ENCODE measurements around the gene TMTC2. TPM values are rescaled to one million over a fixed set of nuclear protein-coding genes. Genes with fewer than 3 reads are reported as not detected.

Gene TMTC2
- total RNA-seq, 2 donors from 2014 or later, result 2.9 to 3.2 TPM

- H3K36me3 ChIP-seq, result no peaks in the 10 kb centered on the region
- DNase-seq (ENCODE audit: low spot score), result no peak
- TF ChIP-seq, protein P1, sequence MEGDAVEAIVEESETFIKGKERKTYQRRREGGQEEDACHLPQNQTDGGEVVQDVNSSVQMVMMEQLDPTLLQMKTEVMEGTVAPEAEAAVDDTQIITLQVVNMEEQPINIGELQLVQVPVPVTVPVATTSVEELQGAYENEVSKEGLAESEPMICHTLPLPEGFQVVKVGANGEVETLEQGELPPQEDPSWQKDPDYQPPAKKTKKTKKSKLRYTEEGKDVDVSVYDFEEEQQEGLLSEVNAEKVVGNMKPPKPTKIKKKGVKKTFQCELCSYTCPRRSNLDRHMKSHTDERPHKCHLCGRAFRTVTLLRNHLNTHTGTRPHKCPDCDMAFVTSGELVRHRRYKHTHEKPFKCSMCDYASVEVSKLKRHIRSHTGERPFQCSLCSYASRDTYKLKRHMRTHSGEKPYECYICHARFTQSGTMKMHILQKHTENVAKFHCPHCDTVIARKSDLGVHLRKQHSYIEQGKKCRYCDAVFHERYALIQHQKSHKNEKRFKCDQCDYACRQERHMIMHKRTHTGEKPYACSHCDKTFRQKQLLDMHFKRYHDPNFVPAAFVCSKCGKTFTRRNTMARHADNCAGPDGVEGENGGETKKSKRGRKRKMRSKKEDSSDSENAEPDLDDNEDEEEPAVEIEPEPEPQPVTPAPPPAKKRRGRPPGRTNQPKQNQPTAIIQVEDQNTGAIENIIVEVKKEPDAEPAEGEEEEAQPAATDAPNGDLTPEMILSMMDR (IDR thresholded peaks at IDR 0.05), result no peak
- no peaks in the 10 kb centered on the region for H3K27me3 ChIP-seq
- H3K27ac ChIP-seq, result no peak overlapping the region
- peaks cover 0 to 18% of the 10 kb centered on the region in 2 donors for H3K9me3 ChIP-seq
- no peaks in the 10 kb centered on the region for H3K4me1 ChIP-seq
- no peak overlapping the region for H3K4me3 ChIP-seq
Measured at GRCh38 chr12:83010169-83010804, 323.6 kb downstream of the TMTC2 start.

GRCh38 chr12:83015390-83016217 lies 328.9 kb downstream of the TMTC2 start:
- no peaks in the 10 kb centered on the region for H3K36me3 ChIP-seq
- H3K9me3 ChIP-seq, result no peaks in the 10 kb centered on the region
- H3K4me1 ChIP-seq, result peaks cover 0 to 7% of the 10 kb centered on the region in 2 donors
- TF ChIP-seq, protein P1 (IDR thresholded peaks at IDR 0.05), result no peak
- DNase-seq (ENCODE audit: low spot score), result no peak
- no peak overlapping the region for H3K27ac ChIP-seq
- H3K27me3 ChIP-seq, result no peaks in the 10 kb centered on the region
- H3K4me3 ChIP-seq, result peak overlapping the region in 1 of 2 donors; percentile 18

DNA sequence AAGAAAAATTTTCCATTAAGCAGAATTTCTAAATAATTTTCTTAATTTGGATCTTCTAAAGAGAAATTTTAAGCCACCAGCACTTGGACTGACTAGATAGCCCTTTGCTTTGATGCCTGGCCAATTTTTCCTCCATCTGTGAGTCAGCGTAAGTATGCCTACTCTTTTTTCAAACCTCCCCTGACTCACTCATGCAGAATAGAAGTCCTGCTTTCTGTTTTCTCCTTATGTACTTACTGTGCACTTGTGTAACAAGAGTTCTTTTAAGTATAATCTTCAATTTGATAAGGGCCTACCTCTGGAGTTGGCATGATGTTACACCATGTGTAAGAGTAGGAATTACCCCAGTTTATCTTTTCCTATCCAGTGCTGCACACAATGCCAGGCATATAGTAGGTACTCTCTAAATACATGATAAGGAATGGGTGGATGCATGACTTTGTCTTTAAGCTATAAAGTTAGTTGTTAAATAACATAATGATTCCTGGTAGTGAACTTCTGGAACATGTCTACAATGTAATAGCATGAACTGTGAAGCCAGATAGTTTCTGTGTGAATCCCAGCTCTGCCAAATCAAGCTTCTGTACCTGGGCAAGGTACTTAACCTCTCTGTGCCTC lies 329.6 kb downstream of the TMTC2 start:
- Histone ChIP-seq H3K4me1 (peaks cover 0 to 7% of the 10 kb centered on the region in 2 donors), H3K27ac (no peak overlapping the region), H3K9me3 (no peaks in the 10 kb centered on the region), H3K36me3 (no peaks in the 10 kb centered on the region), H3K4me3 (peak overlapping the region in 1 of 2 donors; percentile 18), H3K27me3 (no peaks in the 10 kb centered on the region)
- TF ChIP-seq, protein P1 (IDR thresholded peaks at IDR 0.05), result no peak
- no peak for DNase-seq (ENCODE audit: low spot score)

- no peaks in the 10 kb centered on the region for H3K36me3 ChIP-seq
- TF ChIP-seq, protein P1 (IDR thresholded peaks at IDR 0.05), result no peak
- H3K27me3 ChIP-seq, result no peaks in the 10 kb centered on the region
- H3K4me1 ChIP-seq, result peaks cover 0 to 7% of the 10 kb centered on the region in 2 donors
- H3K27ac ChIP-seq, result no peak overlapping the region
- DNase-seq (ENCODE audit: low spot score), result no peak
- no peaks in the 10 kb centered on the region for H3K9me3 ChIP-seq
- H3K4me3 ChIP-seq, result no peak overlapping the region
Measured at GRCh38 chr12:83016991-83017390, 330.3 kb downstream of the TMTC2 start.

DNA sequence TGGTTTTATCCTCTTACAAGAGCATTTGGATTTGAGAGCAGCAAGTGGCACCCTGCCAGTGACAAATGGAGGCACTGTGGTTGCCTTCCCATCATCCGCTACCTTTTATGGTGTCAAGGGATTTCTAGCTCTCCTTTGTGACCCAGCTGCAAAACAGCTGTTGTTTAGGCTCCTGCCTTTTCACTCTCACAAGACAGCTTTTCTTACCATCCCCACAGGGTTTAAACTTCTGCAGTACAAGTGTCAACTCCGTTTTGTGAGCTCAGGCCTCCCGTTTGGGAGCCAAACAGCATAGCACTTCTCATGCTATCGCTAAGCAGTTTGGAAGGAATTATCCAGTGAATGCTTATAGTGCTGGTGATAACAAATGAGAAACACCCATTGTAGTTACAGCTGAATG lies 331.4 kb downstream of the TMTC2 start:
- H3K36me3 ChIP-seq, result no peaks in the 10 kb centered on the region
- TF ChIP-seq, protein P1 (IDR thresholded peaks at IDR 0.05), result no peak
- H3K4me3 ChIP-seq, result no peak overlapping the region
- H3K27ac ChIP-seq, result no peak overlapping the region
- DNase-seq (ENCODE audit: low spot score), result no peak
- H3K4me1 ChIP-seq, result peaks cover 0 to 7% of the 10 kb centered on the region in 2 donors
- H3K27me3 ChIP-seq, result no peaks in the 10 kb centered on the region
- no peaks in the 10 kb centered on the region for H3K9me3 ChIP-seq
